GM18505 (cell line): Measurements from ENCODE around the gene POTEJ.
"Not testable (repeated sequence)": the region's sequence is repeated elsewhere in the genome, so short reads cannot be mapped to it uniquely, and the experiment has no call there.

Experiments
- ATAC-seq: cut with Tn5 transposase; IDR thresholded peaks from one replicate; pipeline ENCODE4 v1.9.1; 2021; ENCODE audit not compliant: unreplicated experiment

The POTEJ gene

DNA sequence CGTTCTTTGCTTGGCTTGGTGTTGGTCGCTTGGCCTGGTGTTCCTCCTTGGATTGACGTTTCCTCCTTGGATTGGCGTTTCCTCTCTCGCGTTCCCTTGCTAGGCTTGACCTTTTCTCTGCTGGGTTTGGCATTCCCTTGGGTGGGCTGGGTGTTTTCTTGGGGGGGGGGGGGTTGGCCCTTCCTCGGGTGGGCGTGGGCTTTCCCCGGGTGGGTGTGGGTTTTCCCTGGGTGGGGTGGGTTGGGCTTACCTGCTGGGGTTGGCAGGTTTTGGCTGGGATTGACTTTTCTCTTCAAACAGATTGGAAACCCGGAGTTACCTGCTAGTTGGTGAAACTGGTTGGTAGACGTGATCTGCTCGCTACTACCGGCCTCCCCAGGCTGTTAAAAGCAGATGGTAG, at the start of gene POTEJ:
TSS of gene POTEJ (plus strand) at position 301 of the 400 bp plus-strand sequence. CDS start at position 394, 93 bp downstream.
- ATAC-seq, result not testable (repeated sequence)

DNA sequence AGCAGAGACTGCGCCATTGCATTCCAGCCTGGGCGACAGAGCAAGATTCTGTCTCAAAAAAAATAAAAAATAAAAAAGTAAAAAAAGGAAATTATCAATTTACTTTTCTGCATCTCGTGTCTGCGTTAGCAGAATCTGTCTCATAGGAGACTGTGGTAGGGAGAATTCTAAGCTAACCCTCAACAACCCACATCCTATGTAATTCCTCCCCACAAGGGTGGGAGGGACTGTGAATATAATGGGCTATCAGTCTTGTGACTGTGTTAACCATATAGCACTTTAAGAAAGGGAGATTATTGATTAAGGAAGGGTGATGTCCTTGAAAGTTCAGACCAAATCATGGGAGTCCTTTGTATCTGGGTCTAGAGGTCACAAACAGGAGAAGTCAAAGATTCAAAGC, 45.1 kb upstream of the POTEJ start:
- ATAC-seq, result not testable (repeated sequence)

DNA sequence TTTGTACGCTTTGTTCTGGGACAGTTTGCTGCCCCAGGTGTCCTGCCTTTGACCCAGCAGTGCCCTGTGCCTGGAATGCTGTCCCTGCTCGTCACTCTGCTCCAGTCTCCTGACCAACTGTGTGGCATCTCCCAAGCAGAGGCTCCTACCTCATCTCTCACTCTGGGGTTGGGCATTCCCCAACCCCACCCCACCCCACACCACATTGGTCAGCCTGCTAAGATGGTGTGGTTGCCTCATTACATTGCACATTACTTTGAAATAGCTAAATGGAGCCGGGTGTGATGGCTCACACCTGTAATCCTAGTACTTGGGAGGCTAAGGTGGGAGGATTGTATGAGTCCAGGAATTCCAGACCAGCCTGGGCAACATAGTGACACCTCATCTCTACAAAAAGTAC, 39.3 kb upstream of the POTEJ start:
- ATAC-seq, result not testable (repeated sequence)

DNA sequence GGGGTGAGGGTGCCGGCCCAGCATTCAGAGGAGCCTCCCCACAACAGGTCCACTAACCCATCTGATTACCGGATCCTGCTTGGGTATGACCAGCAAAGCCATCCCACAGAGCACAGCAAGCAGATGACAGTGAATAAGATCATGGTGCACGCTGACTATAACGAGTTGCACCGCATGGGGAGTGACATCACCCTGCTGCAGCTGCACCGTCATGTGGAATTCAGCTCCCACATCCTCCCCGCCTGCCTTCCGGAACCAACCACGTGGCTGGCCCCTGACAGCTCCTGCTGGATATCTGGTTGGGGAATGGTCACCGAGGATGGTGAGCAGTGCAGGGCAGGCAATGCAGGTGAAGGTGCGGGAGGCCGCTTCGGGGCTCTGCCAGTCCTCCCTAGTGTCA, 37.0 kb upstream of the POTEJ start:
- not testable (repeated sequence) for ATAC-seq

DNA sequence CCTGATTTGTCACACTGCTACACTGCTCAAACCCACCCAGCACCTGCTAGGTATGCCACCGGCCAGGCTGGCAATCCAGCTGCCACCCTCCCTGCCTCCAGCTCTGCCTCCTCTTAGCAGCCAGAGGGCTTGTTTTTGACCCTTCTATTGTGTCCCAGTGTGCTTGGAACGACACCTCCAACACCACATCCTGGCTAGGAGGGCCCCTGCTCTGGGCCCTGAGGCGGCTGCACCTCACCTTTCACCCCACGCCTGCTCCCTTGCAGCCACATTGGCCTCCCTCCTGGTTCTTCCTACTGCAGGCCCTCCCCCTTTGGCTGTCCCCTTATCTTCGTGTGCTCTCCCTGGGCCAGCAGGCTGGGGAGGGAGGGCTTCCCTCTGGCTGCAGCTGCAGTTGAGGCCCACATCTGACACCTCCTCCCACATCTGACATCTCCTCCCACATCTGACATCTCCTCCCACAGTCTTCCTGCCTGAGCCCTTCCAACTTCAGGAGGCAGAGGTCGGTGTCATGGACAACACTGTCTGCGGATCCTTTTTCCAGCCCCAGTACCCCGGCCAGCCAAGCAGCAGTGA, 34.9 kb upstream of the POTEJ start:
- ATAC-seq, result not testable (repeated sequence)

DNA sequence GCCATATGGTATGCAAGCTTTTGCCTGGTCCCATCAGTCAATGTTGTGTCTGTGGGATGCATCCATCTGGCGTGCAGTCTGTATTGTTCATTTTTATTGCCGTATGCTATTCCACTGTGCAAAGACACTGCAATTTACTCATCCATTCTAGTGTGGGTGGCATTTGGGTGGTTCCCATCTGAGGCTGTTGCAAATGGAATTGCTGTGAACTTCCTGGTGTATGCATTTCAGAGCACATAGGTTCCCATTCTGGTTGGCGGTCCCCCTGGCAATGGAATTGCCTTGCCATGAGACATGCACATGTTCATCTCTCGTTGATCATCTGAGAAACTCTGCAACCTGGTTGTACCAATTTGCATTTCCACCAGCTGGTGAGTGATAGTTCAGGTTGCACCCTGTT, 33.7 kb upstream of the POTEJ start:
- ATAC-seq, result not testable (repeated sequence)

DNA sequence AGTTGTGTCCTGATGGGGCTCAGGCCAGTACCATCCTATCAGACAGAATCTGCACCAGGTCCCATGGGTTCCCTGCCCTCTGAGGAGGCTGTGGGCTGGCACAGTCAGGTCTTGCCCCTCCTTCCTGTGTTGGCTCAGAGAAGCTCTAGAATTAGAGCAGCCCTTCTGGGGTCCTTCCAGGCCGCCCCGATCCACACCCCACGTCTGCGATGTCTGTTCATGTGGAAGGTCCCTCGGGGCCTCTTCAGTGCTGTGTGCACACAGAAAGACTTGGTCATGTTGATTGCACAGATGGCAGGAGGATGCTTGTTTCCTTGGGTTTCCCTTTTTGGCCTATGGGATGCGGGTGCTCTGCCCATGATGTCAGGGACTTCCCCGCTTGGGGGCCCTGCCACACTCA, 32.1 kb upstream of the POTEJ start:
- ATAC-seq, result not testable (repeated sequence)

DNA sequence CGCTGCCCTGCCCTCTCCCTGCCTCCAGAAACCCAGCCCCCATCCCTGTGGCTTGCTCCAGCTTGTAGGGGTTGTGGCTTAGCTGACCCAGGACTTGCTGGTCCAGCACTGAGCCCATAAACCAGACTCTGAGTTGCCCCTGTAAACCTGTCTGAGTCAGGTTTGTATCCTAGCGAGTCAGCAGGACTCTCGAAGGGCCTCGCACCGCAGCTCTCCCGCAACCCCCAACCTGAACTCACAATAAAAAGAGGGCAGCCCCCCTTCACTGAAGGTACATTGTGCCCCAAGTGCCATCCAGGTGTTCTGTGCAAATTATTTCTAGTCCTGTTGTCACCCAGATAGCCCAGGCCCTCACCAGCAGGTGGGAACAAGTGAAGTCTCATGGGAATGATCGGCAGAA, 29.7 kb upstream of the POTEJ start:
- not testable (repeated sequence) for ATAC-seq

DNA sequence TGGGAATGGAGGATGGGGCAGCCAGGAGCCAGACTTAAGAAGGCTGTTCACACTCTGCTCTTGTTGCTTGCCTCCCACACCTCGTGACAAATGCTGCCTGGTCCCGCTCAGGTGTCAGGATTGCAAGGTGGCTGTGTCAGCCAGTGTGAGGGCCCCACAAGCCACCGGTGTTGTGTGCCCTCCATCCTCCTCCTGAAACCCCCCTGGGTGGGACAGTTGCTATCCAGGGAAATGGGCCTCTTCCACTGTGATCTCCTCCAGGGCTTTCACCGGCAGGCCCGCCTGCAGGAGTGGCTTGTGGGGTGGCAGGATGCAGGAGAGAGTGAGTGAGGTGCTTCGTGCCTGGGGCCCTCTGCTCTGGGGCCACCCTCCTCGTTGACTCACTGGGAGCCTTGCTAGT, 28.3 kb upstream of the POTEJ start:
- not testable (repeated sequence) for ATAC-seq

DNA sequence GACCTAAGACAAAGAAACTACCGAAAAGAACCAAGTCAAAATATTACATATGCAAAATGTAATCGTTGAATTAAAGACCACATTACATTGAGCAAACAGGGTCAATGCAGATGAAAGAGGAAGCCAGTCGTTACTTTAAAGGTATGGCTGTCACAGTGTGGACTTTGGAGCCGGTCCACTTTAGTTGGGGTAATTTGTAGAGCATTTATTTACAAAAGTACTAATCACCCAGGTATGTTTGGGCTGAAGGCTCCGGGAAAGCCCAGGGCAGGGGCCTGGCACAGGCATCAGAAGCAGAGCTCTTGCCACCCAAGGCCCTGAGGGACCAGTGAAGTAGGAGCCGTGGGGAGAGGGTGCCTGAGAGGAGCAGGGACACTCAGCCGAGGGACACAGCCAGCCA, 27.7 kb upstream of the POTEJ start:
- not testable (repeated sequence) for ATAC-seq

DNA sequence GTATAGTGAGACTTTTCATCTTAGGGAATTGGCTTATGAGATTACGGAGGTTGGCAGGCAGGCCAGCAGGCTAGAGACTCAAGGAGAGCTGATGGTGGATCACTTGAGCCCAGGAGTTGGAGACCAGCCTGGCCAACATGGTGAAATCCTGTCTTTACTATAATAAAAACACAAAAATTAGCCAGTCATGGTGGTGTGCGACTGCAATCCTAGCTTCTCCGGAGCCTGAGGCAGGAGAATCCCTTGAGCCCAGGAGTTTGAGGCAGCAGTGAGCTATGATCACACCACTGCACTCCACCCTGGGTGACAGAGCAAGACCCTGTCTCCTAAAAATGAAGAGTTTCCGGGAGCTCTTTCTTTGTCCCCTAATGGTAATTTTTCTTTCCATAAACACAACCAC, 26.5 kb upstream of the POTEJ start:
- ATAC-seq, result not testable (repeated sequence)

DNA sequence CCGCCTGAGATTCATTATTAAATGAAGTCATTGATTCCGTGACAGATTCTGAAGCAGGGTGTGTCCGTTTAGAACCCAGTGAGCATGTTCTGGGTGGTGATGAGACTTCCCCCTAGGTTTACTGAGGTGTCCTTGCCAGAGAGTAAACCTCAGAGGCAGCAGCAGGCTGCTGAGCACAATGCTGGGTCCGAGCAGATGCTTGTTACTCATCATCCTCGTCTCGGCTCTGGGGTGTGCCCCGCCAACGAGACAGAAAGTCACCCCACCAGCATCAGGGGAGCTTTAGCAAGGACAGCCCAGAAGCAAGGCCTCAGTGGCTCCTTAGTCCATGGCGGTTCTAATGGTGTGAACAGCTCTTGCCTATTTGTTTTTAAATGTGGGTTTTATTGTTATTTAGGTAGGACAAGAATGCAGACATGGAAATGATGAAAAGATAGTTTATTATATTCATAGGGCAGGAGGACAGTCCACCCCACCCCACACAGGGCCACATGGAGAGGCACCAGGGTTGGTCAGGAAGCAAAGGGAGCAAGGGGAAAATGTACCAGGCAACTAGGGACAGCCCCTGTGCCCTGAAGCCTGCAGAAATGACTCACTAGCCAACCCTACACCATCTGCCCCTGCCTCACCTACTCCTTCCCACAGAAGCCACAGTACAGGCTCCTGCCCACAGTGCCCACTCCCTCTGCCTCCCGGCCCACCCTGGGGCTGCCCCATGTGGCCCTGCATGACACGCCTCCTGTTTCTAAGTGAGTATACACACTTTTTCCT, 22.4 kb upstream of the POTEJ start:
- peak; percentile 79 for ATAC-seq

DNA sequence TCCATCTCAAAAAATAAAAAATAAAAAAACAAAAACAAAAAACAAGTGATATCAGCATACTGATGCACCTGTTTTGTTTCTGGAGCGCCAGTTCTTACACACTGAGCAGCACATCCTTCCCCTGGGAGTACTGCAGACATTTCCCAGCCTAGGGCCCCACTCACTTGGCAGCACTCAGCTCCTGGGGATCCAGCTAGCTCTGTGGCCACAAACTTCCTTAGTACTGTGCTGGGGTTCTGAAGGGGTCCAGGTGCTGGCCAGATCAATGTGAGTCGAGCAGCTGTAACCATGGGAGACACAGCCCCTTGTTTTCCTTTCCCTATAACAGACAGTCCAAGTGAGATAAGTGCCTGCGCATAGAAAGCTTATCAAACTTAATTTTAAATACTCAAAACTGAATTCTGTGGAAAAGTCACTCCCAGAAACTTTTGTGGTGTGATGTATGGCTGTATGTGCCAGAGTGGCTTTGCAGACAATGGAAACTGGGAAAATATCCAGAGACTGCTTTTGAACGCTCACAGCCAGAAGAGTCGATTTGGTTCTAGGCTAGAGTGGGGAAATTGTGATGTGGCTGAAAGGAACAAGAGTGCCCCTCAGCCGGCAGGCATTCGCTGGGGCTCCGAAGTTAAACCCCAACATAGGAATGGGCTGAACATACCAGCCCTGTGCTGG, 20.9 kb upstream of the POTEJ start:
- ATAC-seq, result not testable (repeated sequence)

DNA sequence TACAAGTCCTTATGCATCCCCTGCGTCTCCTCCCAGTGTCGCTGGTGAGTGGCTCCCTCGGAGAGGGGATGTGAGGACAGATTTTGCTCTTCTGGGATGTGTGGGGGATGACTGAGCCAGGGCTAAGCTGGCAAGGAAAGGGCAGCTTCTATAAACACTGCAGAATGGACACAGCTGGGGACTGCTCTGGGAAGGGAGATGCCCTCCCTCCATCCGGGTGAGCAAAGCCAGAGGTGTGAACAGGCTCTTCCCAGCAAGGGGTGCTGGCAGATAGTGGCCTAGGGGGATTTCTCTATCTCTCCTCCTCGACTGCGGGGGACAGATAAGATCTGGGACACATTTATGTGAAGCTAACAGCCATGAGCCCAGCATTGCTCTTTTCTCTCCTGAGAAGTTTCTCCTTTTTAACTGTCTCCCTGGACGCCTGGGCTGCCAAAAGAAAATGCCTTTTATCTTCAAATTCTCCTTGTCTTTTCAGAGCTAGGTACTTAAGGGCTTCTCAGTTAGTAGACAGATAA, 20.3 kb upstream of the POTEJ start:
- not testable (repeated sequence) for ATAC-seq

DNA sequence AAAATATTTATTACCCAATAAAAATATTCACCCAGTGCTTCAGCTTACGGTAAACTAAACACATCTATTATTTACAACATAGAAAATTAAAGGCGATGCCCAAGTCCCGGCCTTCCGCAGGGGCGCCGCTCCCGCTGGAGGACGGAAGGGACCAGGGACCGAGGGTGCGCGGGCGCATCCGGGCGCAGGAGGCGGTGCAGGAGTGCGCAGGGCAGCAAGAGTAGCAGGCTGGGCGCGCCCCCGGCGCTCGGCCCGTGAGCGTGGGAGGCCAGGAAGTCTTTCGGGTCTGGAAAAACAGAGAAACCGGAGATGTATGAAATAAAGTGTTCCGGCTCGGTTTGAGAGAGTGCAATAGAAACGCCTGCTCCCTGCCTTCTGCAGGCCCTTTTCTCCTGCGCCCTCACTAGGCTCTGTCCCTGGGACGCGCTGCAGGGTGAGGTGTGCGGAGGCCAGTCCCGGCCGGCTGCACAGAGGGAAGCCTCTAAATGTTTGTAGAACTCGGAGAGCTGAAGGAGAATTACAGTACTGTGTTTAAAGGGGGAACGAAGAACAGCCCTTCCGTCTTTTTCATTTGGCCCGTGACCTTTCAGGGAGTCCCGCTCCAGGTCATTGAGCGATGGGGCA, 18.3 kb upstream of the POTEJ start:
- ATAC-seq, result not testable (repeated sequence)

DNA sequence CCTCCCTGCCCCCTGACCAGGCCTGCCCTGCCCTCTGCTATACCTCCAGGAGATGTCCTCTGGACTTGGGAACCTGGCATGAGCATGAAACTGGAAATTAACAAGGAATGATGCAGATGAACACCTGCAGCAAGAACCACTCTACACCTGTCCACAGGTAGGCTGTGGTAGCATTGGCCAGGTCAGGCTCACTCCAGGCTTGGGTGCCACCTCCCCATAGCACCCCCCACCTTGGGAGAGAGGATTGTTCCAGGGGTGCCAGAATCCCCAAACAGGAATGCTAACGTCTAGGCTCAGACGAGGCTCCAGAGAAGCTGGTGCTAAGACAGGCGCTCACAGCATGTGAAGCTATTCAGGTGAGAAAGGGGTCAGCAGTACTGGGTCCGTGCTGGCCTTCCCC, 17.2 kb upstream of the POTEJ start:
- not testable (repeated sequence) for ATAC-seq

DNA sequence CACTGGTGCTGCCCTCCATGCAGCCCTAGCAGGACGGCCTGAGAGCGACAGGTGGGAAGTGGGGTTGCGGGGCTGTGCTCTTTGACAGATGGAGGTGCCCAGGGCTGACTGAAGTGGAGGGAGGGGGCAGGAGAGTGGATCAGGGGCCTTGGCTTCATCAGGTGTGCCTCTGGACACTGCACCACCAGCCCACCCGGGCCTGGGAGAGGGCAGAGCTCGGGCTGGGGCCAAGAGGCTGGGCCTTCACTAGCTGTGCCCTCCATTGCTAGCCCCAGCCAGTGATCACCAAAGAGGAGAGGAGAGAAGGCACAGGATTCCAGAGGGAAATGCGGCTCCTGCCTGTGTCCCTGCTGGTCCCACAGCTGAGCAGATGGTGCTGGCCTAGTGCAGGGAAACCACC, 14.5 kb upstream of the POTEJ start:
- not testable (repeated sequence) for ATAC-seq

DNA sequence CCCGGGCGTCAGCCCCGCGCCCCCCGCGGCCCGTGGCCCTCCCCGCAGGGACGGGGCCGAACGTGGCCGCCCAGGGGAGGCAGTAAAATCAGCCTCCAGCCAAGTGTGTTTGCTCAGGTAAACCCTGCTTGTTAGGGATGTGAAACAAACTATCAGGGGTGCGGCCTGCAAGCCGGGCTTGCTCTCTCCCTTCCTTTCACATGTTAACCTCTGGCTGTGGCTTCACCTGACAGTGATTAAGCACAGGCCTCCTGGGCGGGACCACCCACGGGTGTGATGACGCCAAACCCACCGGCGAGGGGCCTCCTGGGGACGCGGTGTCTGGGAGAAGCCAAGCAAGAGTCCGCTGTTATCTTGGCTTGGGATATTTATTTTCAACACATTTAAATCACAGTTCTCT, 13.2 kb upstream of the POTEJ start:
- not testable (repeated sequence) for ATAC-seq

DNA sequence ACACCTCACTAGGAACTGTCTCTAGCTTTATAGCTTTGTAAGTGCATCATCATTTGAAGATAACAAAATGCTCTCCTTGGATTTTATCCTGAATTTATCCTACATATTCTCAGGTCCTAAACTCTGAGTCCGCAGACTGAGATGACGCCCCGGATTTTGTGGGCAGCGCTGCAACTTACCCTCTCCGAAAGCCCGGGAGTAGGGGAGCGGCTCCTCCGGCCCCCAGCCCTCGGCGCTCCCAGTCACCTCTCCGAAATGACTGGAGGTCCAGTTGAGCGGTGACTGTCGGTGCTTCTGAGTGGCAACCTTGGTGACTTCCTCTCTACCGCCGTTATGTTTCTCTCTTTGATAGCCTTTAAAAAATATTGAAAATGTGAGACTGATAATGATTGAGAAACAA, 12.8 kb upstream of the POTEJ start:
- not testable (repeated sequence) for ATAC-seq

DNA sequence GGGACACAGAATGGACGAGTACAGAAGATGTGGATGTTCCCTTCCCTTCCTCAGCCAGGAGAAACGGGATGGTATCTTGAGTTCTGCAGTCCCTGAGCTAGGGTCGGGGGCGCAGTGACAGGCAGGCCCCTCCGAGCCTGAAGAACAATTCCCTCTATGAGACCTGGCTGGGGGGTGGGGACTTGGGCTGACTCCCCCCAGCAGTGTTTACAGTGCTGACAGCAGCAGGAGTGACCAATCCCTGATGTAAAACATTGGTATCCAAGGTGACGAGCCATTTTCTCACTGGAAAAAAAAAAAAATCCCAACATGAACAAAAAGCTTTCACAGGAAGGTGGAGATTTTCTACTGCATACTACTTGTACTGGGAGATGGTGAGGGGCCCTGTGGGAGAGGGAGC, 11.8 kb upstream of the POTEJ start, which contains the start of gene CFC1:
TSS of gene CFC1 (minus strand) at position 183 of the 400 bp plus-strand sequence. CDS start 288 bp downstream, outside the sequence.
- ATAC-seq, result not testable (repeated sequence)

DNA sequence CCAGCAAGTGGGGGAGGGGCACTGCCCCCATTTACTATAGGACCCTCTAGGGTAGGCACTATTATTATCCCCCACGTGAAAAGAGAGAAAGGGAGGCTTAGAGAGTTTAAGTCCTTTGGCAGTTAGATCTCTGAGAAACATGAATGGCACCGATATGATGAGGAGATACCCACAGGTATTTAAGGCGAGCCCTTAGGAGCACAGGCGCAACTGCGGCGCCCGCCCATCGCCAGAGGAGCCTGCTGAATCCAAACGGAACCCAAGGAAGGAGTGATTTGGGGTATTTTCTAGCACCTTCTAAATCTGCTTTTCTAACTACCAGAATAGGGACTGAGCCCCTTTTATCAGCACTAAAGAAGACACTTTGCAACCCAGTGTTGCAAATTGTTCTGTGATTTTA, 11.3 kb upstream of the POTEJ start:
- not testable (repeated sequence) for ATAC-seq
